Astrocyte (in vitro differentiated cells and primary cell): ENCODE results near the gene NR6A1.

Experiments used
- EZH2 ChIP-seq: IDR thresholded peaks from 2 replicates; pipeline ENCODE4 v1.6.1; 2012; ENCODE audit warnings: mild to moderate bottlenecking, low read length, inconsistent platforms; ENCODE audit not compliant: insufficient read depth
- TF ChIP-seq, protein P1 (sequence below): IDR thresholded peaks from 2 replicates; pipeline ENCODE4 v1.5.1; 2011; ENCODE audit warnings: low read depth, mild to moderate bottlenecking, inconsistent platforms, low read length, moderate library complexity; ENCODE audit not compliant: insufficient read depth

DNA sequence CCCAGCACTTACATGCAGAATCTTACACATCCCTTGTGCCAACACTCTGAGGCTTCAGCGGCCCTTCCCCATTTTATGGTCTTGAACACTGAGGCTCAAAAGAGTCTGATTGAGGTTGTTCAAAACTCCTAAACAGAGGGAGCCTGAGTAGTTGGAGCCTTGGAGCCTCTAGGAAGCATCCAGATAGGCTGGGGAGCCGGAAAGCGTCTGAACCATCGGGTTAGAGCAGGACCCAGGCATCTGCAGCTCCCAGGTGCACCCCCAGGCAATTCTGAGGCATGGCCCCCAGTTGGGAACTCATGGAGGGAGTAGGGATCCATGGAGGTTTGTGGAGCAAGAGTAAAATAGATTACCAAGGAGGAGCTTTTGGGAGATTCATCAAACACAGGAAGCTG, 9.6 kb upstream of the NR6A1 start:
- TF ChIP-seq, protein P1, sequence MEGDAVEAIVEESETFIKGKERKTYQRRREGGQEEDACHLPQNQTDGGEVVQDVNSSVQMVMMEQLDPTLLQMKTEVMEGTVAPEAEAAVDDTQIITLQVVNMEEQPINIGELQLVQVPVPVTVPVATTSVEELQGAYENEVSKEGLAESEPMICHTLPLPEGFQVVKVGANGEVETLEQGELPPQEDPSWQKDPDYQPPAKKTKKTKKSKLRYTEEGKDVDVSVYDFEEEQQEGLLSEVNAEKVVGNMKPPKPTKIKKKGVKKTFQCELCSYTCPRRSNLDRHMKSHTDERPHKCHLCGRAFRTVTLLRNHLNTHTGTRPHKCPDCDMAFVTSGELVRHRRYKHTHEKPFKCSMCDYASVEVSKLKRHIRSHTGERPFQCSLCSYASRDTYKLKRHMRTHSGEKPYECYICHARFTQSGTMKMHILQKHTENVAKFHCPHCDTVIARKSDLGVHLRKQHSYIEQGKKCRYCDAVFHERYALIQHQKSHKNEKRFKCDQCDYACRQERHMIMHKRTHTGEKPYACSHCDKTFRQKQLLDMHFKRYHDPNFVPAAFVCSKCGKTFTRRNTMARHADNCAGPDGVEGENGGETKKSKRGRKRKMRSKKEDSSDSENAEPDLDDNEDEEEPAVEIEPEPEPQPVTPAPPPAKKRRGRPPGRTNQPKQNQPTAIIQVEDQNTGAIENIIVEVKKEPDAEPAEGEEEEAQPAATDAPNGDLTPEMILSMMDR, result no peak
- TF ChIP-seq EZH2, result no peak
